ENCODE data around the gene ZNF644.

The ZNF644 gene

GRCh38 chr1:91020967-91021685 is 709 bp downstream of the ZNF644 start:
- DNase-seq, result peak; percentile 70

- no peak for DNase-seq
Observed at GRCh38 chr1:91020486-91020885, 1.3 kb downstream of the ZNF644 start.

DNA sequence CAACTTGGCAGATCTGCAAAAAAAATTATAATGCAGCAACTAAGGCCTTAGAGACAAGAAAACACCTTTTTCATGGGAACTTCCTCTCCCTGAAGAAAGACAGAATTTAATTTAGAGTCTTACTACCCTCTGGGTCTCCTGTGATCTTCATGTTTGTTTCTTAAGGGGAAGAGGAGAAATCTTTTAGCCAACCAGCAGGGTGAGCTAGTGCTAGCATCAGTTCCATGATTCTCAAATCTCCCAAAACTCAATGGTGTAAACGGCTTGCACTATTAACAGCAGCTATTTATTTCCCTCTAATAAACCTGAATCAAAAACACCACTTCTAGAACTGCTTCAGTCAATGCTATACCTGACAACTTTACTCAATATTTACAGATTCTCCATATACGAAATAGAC is 3.8 kb downstream of the ZNF644 start:
- DNase-seq, result peak; percentile 14

DNA sequence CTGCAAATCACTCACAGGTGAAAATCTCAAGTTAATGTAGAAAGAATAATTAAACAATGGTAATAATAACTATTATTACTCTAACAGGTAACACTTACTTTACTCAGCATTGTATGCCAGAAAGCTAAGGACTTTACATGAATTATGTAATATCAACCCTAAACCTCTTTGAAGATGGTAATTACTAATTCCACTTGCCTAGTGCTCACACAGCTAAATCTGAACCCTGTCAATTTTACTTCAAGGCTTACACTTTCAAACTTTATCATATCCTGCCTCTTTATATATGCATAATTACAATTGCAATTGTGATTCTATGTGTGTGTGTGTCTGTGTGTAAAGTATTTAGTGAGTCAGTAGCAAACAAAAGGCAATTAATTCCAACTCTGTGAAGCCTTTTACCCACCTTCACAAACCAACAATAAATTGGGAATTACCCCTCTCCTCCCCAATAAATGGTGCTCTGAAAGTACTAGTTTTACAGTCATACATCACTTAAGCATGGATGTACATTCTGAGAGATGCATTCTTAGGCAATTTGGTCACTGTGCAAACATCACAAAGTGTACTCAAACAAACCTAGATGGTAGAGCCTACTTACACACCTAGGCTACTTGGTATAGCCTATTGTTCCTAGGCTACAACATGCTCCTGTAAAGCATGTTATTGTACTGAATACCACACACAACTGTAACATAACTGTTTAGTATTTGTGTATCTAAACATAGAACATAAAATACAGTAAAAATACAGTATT is 5.9 kb downstream of the ZNF644 start:
- no peak for DNase-seq

- no peak for DNase-seq
Observed at GRCh38 chr1:91015358-91015780, 6.5 kb downstream of the ZNF644 start.

DNA sequence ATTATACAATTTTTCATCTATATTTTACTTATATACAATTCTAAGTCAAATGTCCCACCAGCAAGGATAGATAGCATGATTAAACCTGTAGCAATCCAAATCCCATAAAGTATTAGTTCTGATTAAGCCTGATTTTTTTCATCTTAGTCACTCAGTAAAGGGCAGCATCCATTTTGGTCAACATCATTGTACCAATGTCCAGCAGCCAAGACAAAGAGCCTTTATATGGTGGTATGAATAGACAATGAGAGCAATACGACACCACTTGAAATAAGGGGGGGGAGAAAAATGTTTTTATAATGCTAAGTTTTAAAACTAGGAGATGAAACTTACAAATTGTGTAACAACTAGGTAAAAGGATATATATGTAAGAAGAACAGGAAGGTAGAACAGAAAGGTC is 7.4 kb downstream of the ZNF644 start:
- DNase-seq, result no peak

DNA sequence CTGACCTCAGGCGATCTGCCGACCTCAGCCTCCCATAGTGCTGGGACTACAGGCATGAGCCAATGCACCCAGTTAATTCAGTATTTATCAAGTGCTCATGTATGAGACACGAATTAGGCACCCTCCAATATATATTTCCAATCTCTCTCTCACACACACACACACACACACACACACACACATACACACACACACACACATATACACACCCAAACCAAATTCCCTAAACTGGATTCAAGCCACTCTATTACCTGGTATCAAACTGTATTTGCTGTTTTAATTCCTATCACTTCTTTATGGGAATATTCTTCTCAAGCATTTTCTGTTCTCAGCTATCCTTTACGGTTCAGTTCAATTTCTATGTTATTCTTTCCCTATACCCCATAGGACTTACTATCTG is 8.5 kb downstream of the ZNF644 start:
- DNase-seq, result no peak

DNA sequence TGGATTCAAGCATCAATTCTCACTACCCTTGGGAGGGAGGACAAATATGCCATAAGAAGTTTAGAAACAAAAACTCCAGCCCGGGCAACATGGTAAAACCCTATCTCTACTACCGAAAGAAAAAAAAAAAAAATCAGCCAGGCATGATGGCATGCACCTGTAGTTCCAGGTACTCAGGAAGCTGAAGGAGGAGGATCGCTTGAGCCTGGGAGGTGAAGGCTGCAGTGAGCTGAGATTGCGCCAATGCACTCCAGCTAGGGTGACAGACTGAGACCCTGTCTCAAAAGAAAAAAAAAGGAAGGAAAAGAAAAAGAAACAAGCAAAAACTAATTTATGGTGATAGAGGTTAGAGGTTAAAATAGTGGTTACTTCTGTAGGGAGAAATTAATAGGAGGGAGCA is 9.6 kb downstream of the ZNF644 start:
- DNase-seq, result no peak

GRCh38 chr1:91011726-91012125 is 10.1 kb downstream of the ZNF644 start:
- DNase-seq, result no peak

DNA sequence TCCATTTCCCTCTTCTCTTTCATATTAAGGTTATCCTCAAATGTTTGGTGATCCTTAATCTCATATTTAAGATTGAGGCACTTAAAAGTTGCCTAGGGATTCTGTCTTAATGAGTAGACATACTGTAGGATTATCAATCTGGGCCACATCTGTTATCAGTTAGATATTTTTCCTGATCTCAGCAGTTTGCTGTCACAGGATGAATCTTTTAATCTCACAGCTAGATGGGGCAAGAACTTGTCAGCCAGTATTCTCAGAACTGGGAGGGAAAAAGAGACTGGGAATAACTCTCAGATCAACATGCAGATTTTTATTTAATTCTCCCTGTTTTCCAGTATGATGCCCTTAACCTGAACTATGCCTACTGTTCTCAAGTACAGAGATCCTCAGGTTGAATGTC is 14.0 kb downstream of the ZNF644 start:
- no peak for DNase-seq

DNA sequence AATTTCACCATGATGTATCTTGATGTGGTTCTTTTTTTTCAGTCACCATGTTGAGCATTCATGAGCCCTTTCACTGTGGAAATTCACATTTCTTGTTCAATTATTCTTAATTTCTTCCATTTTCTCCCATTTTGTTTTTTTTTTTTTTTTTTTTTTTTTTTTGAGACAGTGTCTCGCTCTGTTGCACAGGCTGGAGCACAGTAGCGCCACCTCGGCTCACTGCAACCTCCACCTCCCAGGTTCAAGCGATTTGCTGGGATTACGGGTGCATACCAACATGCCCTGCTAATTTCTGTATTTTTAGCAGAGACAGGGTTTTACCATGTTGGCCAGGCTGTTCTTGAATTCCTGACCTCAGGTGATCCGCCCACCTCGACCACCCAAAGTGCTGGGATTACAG is 14.7 kb downstream of the ZNF644 start:
- DNase-seq, result no peak

DNA sequence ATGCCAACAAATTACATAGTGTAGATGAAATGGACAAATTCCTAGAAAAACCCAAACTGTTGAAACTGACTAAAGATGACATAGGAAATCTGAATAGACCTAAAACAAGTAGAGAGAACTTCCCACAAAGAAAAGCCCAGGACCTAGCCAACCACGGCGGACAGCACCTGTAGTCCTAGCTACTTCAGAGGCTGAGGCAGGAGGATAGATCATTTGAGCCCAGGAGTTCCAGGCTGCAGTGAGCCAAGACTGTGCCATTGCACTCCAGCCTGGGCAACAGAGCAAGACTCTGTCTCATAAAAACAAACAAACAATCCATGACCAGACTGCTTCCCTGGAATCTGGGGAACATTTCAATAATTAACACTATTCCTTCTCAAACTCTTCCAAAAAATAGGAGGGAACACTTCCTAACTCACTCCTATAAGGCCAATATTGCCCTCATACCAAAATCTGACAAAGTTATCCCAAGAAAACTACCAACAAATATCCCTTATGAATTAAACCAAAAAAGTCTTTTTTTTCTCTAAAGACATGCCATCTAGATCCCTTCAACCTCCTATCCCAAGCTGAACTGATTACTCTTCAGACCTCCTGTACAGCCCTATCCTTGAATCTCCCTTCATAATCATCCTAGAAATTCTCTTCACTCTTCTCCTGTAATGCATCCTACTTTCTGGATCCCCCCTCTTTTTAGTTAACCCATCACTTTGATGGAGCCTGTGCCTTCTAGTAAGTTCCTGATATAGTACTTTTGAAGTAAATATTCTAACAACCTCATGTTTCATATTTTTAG is 15.5 kb downstream of the ZNF644 start:
- DNase-seq, result no peak

GRCh38 chr1:91005285-91005684 is 16.6 kb downstream of the ZNF644 start:
- DNase-seq, result no peak

DNA sequence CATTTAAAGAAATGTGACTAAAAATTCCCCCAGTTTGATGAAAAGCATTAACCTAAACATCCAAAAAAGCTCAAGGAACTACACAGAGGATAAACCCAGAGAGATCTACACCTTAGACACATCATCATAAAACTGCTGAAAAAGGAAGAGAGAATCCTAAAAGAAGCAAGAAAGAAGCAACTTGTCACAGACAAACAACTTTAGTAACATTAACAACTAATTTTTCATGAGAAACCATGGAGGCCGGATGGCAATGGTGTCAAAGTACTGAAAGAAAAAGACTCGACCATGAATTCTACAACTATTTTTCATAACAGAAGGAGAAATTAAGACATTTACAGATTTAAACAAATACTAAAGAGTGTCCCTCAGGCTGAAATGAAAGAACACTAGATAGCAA is 17.7 kb downstream of the ZNF644 start:
- DNase-seq, result no peak

GRCh38 chr1:90996742-90997413 is 25.0 kb downstream of the ZNF644 start:
- DNase-seq, result no peak

DNA sequence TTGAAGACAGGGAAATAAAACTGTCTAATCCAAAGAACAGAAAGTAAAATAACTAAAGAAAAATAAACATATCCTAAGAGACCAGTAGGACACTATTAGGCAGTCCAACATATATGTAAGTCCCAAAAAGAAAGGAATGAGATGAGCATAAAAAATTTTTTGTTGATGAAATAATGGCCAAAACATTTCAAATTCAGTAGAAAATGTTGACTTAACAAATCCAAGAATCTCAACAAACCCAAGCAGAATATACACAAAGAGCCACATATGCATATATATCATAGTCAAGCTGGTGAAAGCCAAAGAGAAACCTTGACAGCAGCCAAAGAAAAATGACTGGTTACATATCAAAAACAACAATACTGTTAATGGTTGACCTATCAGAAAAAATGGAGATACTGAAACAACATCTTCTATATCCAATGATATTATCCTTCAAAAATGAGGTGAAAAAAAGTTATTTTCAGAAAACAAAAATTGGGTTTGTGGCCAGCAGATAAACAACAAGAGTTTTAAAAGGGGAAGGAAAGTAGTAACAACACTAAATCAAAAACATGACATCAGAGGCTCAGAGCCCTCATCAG is 26.4 kb downstream of the ZNF644 start:
- no peak for DNase-seq

GRCh38 chr1:90994461-90994860 is 27.4 kb downstream of the ZNF644 start:
- no peak for DNase-seq

DNA sequence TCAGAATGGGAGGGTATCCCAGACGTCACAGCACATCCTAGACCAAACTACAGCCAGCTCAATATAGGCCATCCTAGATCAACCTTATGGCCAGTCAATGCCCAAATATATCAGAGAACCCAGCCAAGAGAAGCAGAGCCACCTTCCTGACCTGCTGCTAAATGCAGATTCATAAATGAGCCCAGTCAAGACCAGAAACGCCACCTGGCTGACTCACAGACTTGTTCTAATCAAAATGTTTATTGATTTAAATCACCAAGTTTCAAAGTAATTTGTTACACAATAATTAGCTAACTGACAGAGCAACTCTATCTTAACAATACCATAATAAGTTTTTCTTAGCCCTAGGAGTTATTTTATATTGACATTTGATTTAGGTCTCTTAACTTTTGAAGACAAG is 28.6 kb downstream of the ZNF644 start:
- no peak for DNase-seq

- no peak for DNase-seq
Observed at GRCh38 chr1:90990779-90991178, 31.1 kb downstream of the ZNF644 start.

GRCh38 chr1:90989990-90990389 is 31.8 kb downstream of the ZNF644 start:
- DNase-seq, result no peak

DNA sequence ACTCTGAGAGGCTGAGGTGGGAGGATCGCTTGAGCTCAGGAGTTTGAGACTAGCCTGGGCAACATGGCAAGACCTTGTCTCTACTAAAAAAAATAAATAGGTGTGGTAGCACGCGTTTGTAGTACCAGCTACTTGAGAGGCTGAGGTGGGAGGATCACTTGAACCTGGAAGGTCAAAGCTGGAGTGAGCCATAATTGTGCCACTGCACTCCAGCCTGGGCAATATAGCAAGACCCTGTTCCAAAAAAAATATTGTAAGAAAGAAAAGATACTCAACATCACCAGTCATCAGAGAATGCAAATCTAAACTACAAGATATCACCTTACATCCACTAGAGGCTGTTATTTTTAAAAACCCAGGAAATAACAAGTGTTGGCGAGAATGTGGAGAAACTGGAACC is 32.5 kb downstream of the ZNF644 start:
- DNase-seq, result no peak

- DNase-seq, result no peak
Observed at GRCh38 chr1:90987841-90988240, 34.0 kb downstream of the ZNF644 start.

DNA sequence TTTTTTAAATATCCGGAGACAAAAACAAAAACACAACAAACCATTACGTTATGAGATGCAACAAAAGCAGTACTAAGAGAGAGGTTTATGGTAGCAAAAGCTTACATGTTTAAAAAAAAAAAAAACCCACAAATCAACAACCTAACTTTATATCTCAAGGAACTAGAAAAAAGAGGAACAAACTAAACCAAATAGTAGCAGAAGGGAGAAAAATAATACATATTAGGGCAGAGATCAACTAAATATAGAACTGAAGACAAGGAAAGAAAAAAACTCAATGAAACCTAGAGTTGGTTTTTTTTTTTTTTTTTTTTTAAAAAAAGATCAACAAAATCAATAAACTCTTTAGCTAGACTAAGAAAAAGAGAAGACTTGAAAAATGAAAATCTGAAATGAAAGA is 34.9 kb downstream of the ZNF644 start:
- no peak for DNase-seq

Data from central memory CD4-positive, alpha-beta T cell (primary cell).